ENCODE data around the gene ITPA.

DNA sequence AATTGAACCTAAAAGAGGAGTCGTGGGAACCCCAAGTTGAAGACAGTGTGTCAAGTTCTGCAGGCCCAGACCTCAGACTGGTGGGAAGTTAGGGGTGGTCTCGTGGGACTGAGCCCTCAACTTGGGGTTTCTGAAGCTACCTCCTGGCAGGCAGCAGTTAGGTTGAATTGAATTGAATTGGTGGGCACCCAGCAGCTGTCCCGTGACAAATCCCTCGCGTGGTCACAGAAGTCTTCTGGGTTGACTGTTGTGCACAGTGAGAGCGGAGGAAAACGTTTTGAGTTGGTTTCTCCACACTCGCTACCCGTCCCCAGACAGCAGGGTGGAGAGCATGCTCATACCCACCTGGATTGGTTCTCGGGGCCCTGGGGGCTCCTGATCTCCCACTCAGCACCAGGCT is 16.8 kb downstream of the ITPA start:
- no peak for TF ChIP-seq POLR2A (IDR thresholded peaks at IDR 0.05)
- TF ChIP-seq, protein P1, sequence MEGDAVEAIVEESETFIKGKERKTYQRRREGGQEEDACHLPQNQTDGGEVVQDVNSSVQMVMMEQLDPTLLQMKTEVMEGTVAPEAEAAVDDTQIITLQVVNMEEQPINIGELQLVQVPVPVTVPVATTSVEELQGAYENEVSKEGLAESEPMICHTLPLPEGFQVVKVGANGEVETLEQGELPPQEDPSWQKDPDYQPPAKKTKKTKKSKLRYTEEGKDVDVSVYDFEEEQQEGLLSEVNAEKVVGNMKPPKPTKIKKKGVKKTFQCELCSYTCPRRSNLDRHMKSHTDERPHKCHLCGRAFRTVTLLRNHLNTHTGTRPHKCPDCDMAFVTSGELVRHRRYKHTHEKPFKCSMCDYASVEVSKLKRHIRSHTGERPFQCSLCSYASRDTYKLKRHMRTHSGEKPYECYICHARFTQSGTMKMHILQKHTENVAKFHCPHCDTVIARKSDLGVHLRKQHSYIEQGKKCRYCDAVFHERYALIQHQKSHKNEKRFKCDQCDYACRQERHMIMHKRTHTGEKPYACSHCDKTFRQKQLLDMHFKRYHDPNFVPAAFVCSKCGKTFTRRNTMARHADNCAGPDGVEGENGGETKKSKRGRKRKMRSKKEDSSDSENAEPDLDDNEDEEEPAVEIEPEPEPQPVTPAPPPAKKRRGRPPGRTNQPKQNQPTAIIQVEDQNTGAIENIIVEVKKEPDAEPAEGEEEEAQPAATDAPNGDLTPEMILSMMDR (IDR thresholded peaks at IDR 0.05), result no peak

Measured in heart left ventricle (tissue), 13 donors.